Measurements from ENCODE around the gene RXRB.

DNA sequence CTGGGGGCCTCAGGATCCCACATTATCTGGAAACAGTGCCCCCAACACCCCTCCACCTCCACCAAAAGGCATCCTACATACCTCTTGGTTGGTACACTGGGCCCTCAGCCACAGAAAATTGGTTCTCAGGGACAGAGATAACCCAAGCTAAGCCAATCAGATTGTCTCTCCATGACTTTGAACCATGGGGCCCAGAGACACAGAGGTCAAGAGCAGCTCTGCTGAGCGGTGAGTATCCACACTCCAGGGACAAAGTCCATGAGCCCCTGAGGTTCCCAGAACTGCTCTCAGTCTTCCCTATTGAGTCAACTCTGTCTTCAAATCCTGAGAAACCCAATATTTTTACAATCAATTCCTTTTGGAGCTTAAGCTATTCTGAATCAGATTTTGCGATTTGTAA is 43.5 kb downstream of the RXRB start:
- TF ChIP-seq ZFP30 (CRISPR knock-in tag; IDR thresholded peaks at IDR 0.05) (no peak), ZC3H10 (CRISPR knock-in tag; IDR thresholded peaks at IDR 0.05) (no peak), ESRRG (CRISPR knock-in tag; IDR thresholded peaks at IDR 0.05) (no peak), ISL1 (CRISPR knock-in tag; IDR thresholded peaks at IDR 0.05) (no peak), CSDC2 (CRISPR knock-in tag; IDR thresholded peaks at IDR 0.05) (no peak), ARNTL (CRISPR knock-in tag; IDR thresholded peaks at IDR 0.05; ENCODE audit: borderline replicate concordance, low read depth) (no peak)
- TF ChIP-seq, protein P1, sequence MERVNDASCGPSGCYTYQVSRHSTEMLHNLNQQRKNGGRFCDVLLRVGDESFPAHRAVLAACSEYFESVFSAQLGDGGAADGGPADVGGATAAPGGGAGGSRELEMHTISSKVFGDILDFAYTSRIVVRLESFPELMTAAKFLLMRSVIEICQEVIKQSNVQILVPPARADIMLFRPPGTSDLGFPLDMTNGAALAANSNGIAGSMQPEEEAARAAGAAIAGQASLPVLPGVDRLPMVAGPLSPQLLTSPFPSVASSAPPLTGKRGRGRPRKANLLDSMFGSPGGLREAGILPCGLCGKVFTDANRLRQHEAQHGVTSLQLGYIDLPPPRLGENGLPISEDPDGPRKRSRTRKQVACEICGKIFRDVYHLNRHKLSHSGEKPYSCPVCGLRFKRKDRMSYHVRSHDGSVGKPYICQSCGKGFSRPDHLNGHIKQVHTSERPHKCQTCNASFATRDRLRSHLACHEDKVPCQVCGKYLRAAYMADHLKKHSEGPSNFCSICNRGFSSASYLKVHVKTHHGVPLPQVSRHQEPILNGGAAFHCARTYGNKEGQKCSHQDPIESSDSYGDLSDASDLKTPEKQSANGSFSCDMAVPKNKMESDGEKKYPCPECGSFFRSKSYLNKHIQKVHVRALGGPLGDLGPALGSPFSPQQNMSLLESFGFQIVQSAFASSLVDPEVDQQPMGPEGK (CRISPR knock-in tag; IDR thresholded peaks at IDR 0.05; ENCODE audit: borderline replicate concordance): no peak

All from SK-N-SH treated with all-trans-retinoic acid at 6 μM for 48 hours (cell line).